GM18519 (cell line): Measurements from ENCODE around the gene NKAIN1.
"Not testable (repeated sequence)": the region's sequence is repeated elsewhere in the genome, so short reads cannot be mapped to it uniquely, and the experiment has no call there.

ENCODE experiments used
- ATAC-seq: cut with Tn5 transposase; IDR thresholded peaks from one replicate; pipeline ENCODE4 v1.9.1; 2021; ENCODE audit warnings: mild to moderate bottlenecking, moderate library complexity; ENCODE audit not compliant: unreplicated experiment, low FRiP score

The NKAIN1 gene

DNA sequence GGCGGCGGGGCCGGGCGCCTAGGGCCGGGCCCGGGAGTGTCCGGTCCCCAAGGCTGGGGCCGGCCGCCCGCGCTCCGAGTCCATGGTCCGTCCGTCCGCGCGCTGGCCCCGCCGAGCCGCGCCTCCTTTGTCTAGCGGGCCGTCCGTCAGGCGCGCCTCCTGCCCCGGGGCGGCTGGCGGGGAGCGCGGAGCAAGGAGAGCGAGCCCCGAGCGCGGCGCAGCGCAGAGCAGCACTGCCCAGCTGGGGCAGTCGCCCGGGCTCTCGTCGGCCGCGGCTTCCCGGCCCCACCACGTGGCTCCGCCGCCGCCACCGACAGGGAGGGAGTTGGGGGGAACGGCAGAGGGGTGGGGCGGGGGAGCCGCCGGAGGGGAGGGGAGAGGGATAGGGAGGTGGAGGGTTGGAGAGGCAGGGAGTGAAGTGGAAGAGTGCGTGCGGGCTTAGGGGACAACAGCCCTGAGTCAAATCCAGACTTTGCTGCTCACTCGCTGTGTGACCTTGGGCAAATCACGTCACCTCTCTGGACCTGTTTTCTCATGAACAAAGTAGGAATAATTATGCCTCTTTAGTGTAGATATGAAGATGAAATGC, at the start of gene NKAIN1:
NKAIN1 (minus strand) TSS at position 235 of the 589 bp plus-strand sequence. CDS start 340 bp downstream, outside the sequence.
- no peak for ATAC-seq

DNA sequence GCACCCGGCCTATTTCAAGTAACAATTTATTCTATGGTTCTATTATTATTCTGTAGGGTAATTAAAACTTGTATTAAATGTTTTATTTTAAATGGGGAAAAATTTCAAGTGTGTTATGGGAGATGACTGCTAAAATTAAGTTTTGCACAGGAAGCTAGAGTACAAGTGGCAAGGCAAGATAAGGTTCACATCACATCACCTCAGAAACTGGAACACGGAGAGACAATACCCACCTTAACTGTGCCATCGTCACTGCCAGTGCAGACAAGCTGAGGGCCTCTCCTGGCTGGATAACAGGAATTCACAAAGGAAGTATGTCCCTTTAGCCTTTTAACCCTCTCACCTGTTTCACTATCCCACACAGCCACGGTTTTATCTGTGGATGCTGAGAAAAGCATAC, 49.3 kb upstream of the NKAIN1 start:
- no peak for ATAC-seq

DNA sequence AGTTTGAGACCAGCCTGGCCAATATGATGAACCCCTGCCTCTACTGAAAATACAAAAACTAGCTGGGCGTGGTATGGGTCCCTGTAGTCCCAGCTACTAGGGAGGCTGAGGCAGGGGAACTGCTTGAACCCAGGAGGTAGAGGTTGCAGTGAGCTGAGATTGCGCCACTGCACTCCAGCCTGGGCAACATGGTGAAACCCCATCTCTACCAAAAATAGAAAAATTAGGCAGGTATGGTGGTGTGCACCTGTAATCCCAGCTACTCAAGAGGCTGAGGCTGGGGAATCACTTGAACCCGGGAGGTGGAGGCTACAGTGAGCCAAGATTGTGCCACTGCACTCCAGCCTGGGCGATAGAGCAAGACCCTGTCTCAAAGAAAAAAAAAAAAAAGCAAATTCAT, 48.1 kb upstream of the NKAIN1 start:
- not testable (repeated sequence) for ATAC-seq

DNA sequence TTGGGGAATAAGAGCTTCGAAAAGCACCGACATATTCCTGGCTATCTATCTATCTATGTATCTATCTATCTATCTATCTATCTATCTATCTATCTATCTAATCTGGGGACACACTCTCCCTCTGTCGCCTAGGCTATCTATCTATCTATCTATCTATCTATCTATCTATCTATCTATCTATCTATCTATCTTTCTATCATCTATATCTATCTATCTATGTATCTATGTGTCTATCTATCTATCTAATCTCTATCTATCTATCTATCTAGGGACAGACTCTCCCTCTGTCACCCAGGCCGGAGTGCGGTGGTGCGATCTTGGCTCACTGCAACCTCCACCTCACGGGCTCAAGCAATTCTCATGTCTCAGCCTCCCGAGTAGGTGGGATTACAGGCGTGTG, 42.7 kb upstream of the NKAIN1 start:
- ATAC-seq: not testable (repeated sequence)

DNA sequence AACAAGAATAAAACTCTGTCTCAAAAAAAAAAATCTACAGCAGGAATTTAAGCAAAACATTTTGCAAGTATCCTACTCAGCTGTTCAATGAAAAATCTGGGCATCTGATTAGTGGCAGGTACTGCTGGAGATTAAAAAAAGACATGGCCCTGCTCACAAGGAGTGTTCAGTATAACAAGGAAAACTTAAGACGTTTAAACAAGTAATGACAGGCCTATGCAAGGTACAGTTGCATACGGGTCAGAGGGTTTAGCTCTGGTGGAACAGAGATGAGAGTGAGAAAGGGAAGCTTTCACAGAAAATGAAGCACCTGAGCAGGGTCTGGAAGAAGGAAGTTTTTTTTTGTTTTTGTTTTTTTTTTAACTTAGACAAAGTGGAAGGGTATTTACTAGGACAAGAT, 33.9 kb upstream of the NKAIN1 start:
- ATAC-seq: no peak

DNA sequence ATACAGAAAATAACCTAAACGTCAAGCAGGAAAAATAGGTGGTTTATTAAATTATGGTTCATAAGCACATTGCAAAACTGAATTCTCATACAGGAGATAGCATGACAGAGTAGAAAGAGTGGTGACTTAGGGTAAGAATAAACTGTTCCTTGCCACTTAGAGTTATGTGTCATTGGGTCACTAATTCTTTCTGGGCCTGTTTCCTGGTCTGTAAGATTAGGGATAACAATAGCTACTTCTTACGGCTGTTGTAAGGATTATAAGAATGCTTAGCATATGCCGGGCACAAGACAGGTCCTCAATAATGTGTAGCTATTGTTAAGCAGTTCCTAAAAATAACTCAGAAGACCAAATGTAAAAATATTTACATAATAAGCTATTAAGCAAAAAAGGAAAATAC, 32.7 kb upstream of the NKAIN1 start:
- ATAC-seq: no peak

DNA sequence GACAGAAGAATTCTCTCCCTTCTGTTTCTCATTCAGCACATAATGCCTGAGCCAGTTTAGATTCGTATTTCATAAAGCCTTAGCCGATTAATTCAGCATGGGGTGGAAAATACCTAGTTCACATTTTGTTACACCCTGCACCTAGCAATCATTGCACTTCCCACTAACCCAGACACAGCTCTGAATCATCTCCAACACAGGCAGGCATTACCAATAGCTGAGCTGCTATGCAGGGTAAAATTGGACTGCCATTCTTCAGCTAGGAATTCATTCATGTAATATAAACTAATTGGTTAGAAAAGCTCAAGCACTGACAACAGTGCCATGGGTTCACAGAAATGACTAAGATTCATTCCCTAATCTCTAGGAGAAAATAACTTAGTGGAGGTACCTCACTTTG, 26.9 kb upstream of the NKAIN1 start:
- no peak for ATAC-seq

DNA sequence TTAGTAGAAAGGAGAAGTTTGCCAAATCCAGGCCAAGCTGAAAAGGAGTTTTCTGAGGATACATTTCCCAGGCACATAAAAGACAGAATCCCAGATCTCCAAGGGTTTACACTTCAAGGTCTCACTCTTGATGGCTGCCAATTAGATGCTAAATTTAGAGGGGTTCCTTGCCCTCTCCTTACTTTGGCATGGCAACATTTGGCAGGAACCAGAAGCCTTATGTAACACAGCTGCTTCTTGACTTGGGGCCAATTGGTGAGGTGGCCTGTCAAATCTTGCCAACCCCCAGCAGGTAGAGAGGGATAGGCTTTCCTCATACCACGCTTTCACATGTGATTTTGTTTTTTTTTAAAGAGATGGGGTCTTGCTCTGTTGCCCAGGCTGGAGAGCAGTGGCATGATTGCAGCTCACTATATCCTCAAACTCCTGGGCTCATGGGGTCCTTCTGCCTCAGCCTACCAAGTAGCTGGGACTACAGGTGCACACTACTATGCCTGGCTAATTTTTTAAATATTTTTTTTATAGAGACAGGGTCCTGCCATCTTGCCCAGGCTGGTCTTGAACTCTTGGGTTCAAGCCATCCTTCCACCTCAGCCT, 25.2 kb upstream of the NKAIN1 start:
- no peak for ATAC-seq

DNA sequence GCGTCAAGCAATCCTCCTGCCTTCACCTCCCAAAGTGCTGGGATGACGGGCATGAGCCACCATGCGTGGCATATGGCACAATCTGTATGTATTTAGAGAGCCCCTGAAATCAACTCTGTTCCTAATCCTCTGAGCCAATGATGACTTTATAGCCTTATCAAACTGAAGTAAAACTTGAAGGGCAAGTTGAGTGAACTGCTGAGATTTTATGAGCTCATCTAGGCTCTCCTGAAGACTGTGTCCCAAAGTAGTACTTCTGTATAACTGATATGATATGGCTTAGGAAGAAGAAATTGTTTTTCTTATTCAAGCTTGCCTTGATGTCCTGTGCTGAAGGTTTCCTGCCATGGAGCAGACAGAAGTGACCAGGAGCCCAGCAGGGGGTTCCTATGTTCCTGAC, 23.7 kb upstream of the NKAIN1 start:
- ATAC-seq: no peak

DNA sequence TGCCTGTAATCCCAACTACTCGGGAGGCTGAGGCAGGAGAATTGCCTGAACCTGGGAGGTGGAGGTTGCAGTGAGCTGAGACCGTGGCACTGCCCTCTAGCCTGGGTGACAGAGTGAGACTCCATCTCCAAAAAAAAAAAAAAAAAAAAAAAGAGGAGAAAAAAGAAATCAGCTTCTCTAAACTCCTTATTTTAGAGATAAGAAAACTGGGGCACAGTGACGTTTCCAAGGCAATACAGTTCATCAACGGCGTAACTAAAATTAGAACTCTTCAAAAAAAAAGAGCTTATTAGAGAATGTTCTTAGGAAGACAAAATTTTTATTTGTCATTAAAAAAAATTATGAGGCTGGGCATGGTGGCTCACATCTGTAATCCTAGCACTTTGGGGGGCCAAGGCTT, 22.7 kb upstream of the NKAIN1 start:
- ATAC-seq: not testable (repeated sequence)

DNA sequence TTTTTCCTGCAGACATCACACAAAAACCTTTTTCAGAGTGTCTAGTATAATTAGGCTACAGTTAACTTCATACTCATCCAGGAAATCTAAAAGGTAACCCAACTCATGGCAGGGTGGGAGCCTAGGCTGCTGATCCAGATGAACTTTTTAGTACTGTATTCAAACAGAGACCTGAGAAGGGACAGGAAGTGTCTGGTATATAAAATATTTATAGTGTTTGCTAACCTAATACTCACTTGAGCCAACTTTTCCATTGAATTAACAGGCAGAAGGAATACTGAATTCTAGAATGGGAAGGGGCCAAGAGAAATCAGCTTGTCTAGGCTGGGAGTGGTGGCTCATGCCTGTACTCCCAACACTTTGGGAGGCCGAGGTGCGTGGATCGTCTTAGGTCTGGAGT, 22.2 kb upstream of the NKAIN1 start:
- no peak for ATAC-seq

DNA sequence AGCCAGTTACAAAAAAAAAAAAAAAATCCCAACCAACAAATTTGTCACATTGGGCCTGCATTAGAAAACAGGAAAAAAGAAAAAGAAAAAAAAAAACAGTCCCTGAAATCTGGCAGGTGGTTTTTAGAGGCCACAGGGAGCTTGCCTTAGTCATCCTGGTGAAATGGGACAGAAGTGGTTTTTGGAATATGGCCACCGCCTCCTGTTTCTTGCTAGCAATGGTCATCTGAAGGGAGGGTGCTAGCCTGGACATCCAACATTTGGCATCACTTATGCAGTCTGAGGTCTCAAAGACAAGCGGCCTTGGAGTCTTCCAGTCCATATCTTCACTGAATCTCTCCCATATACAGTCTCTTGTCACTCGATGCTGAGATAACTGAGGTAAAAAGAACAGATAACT, 20.1 kb upstream of the NKAIN1 start:
- no peak for ATAC-seq

DNA sequence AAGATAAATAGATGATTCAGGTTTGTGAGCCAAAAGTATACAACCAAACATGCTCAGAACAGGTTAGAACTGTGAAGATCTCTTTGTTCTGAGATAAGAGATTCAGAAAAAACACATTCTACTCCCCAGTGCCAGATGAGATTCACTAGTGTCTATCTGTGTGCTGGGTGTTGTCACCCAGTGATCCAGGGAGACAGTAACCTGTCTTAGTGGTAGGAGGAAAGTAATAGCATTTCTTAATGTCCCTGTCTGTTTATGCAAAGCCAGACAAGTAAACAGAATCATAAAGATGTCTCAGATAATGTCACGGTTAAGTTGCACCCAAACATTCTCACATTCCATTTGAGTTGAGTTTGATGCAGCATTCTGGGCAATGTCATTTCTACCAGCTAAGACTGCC, 18.9 kb upstream of the NKAIN1 start:
- no peak for ATAC-seq

DNA sequence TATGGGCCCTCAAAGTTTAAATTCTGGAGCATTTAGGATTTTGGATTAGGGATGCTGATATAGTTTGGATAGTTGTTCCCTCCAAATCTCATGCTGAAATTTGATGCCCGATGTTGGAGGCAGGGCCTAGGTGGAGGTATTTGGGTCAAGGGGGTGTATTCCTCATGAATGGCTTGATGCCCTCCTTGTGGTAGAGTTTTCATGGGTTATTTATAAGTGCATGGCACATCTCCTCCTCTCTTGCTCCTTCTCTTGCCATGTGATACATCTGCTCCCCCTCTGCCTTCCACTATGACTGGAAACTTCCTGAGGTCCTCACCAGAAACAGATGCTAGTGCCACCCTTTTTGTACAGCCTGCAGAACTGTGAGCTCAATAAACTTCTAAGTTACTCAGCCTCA, 17.5 kb upstream of the NKAIN1 start:
- no peak for ATAC-seq

DNA sequence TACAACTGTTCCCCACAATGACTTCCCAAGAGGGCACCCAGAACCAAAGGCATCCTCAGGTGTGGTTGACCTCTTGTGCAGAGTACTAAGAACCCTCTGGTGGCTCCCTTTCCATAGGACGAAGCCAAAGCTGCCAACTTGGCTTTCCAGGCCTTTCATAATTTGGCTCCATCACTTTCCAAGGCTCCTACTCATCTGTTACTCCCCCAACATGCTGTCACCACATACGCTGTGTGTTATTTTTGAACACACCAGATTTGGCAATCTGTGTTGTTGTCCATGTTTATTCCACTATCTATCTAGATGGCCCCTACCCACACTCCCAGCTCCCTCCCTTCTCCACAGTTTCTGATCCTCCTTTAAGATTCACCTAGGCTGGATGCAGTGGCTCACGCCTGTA, 10.2 kb upstream of the NKAIN1 start:
- no peak for ATAC-seq

DNA sequence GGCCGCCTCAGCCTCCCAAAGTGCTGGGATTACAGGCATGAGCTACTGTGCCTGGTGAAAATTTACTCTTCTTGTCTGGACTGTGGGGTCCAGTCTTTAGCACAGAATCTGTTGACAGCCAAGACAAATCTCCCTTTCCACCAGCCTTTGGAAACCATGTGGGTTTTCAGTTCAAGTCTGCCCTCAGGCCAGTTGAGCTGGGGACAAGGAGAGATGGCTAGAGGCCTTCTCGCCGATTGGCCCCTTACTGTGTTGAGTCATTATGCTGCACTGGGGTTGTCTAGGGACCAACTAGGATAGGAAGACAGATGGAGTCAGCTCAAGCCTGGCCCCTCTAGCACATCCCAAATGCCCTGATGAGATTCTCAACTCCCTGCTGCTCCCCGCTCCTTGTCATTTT, 8.6 kb upstream of the NKAIN1 start:
- no peak for ATAC-seq

DNA sequence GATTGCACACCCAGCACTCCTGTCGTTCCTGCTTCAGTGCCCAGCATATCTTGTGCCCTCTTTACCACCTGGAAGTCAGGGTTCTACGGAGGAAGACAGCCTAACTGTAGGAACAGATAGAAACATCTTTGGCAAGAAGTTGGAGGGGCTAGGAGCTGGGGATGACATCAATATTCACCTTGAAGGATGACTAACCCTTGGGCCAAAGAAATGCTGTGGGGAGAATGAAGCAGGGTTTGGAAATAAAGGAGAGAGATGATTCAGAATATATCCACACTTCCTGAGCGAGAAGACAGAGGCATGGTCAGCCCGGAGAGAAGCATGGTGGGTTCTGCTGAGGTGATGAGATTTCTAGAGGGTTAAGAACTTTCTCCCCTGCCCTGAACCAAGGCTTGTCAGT, 4.6 kb upstream of the NKAIN1 start:
- ATAC-seq: no peak

DNA sequence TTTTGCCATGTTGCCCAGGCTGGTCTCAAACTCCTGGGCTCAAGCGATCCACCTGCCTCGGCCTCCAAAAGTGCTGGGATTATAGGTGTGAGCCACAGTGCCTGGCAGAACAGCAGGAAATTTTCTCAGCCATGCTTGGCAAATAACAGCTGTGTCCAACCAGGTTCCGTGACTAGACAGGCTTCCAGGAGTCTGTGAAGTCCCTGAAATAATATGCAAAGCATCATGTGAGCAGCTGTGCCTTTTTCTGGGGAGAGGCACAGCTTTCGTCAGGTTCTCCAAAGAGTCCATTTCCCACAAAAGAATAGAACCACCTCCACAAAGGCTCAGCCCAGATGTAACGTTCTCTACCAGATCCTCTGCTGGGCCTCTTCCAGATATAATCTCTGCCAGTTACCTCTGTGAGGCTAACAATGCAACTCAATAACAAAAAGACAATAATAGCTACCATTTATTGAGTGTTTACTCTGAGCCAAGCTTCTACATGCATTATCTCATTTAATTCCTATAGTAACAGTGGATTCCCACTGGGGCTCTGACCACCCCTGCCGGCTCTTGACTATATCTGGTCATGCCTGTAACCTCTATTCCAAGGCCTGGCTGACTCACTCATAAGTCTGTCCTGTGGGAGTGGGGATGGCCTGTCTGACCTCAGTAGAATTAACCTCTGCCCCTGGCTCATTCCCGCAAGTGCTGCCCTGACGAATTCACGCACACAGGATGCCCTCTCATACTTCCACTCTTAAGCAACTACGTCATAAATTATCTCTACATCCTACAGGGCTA, 4.0 kb upstream of the NKAIN1 start:
- no peak for ATAC-seq

DNA sequence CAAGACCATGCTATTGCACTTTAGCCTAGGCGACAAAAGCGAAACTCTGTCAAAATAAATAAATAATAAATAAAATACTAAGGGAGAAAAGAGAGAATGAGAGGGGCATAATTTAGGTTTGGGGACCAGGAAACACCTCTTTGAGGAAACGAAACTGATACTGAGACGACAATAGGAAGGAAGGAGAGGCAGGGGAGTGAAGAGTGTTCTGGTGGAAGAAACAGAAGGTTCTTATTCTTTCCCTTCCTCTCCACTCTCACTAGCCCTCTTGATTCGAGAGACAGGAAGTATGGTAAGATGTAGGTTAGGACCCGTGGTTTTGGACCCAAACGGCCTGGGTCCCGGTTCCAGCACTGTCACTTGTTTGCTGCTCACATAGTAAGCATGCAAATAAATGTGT, 1.6 kb upstream of the NKAIN1 start:
- no peak for ATAC-seq

DNA sequence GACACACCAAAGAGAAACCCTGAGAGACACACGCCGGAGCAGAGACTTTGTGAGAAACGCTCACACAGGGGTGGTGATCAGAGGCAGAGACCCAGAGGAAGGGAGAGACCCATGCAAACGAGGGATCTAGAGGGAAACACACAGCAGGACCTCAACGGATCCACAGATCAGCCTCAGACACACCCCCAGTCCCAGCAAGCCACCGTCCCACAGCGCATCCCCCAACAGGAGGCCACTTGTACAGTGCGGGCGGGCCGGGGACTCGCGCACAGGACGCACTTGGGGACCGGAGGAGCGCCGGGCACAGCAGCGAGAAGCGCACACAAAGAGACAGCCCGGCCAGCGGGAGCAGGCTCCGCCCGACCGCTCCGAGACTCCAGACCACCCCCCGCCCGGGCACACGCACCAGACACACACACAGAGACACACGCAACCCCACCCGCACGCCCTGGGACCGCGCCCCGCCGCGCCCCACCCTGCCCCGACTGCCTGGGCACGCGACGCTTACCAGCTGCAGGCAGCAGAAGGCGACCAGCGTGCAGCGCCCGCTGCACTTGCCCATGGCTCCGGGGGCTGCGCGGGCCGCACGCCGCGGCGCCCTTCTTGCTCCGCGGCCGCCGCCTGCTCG, 587 bp downstream of the NKAIN1 start:
- ATAC-seq: no peak

DNA sequence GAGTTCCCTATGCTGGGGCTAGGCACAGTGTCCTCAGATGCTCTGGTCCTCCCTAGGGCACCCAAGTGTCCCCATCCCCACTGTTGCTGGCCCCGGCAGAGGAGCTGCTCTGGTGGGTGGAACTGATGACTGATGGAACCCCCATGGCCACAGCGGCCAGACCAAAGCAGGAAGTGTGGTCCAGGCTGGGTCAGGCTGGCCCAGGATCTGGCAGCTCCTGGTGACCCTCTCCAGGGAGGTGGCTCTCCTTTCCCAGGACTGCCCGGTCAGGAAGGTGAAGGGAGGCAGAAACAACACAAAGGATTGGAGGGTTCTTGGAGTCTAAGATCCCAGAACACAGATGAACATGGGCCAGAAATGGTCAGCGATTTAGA, 1.1 kb downstream of the NKAIN1 start:
- no peak for ATAC-seq

DNA sequence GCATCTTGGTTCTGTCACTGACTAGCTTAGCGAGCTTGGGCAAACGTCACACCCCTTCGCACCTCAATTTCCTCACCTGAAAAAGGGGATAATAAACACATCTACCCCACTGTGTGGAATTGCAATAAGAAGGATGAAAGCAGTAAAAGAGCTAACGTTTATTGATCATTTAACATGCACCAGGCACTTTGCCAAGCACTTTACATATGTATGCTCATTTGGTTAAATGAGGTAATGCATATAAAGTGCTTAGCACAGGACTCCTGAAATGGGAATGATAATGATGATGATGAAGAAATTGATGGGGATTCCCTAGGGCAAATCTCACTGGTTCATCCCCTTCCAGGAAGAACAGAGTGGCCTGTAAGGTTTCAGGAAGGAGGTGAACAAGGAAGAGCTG, 4.8 kb downstream of the NKAIN1 start:
- ATAC-seq: no peak
